Gastrocnemius medialis (tissue), 4 donors: Measurements from ENCODE around the gene POLR3A. TPM values are rescaled to one million over a fixed set of nuclear protein-coding genes. Genes with fewer than 3 reads are reported as not detected.
A peak's percentile ranks its signal among the peaks of the same experiment; 100 is the strongest.

Experiments
- ATAC-seq, 2 donors: fragments of 150-250 bp; one replicate each; pipeline ENCODE4 v1.9.1; 2016
- DNase-seq, 2 donors: peaks; one replicate each; pipeline ENCODE4 v3.0.0-alpha.2; 2019
- H3K27ac ChIP-seq, 4 donors: fragments of 200-600 bp; sonication (generic); 1 replicate in 1 of 4; 2 replicates in 3 of 4; pipeline ENCODE4 v1.5.1; 2016 to 2018; ENCODE audit warnings: mild to moderate bottlenecking in 2 of 4, moderate library complexity in 1 of 4
- H3K27me3 ChIP-seq, 3 donors: fragments of 200-600 bp; sonication (generic) in 2 of 3; 1 replicate in 1 of 3; 2 replicates in 2 of 3; pipeline versions ENCODE4 v1.5.1 to v1.6.0; 2016 to 2019; ENCODE audit warnings: mild to moderate bottlenecking in 1 of 3, moderate library complexity in 1 of 3
- H3K36me3 ChIP-seq, 2 donors: fragments of 200-600 bp; sonication (generic) in 1 of 2; one replicate each; pipeline ENCODE4 v1.5.1; 2017 to 2018
- H3K4me1 ChIP-seq, 2 donors: fragments of 200-600 bp; sonication (generic) in 1 of 2; one replicate each; pipeline ENCODE4 v1.5.1; 2016 to 2017; ENCODE audit warnings: mild to moderate bottlenecking in 2 of 2
- H3K4me3 ChIP-seq, 4 donors: fragments of 200-600 bp; sonication (generic) in 3 of 4; 1 replicate in 1 of 4; 2 replicates in 3 of 4; pipeline ENCODE4 v1.5.1; 2016 to 2019; ENCODE audit warnings: mild to moderate bottlenecking in 2 of 4
- H3K9me3 ChIP-seq, 3 donors: fragments of 200-600 bp; sonication (generic) in 2 of 3; 1 replicate in 1 of 3; 2 replicates in 2 of 3; pipeline ENCODE4 v1.5.1; 2016 to 2019
- POLR2A ChIP-seq, 2 donors: fragments of 450-650 bp; IDR thresholded peaks; one replicate each; pipeline ENCODE4 v1.6.1; 2017; ENCODE audit warnings: antibody characterized with exemption in 2 of 2, mild to moderate bottlenecking in 2 of 2, moderate library complexity in 2 of 2
- in situ Hi-C, 4 donors: fragments of 200-750 bp; cut with MboI; loops; one replicate each; pipeline versions ENCODE4 v1.15.0 to v1.8.0; 2017; ENCODE audit warnings: low sequenced_read_pairs in 4 of 4
- intact Hi-C: fragments of 100-400 bp; cut with DNase I; formaldehyde crosslinking; loops from one replicate; pipeline ENCODE4 v1.15.1; 2023; ENCODE audit warnings: low total_unique reads
- total RNA-seq, 4 donors: library from RNA; depleted of rRNA; stranded (reverse); fragments of >200 nt; gene quantifications; one replicate each; pipeline versions ENCODE4 v1.1.0 to v1.2.3, GENCODE V29; 2016
- TF ChIP-seq, protein P1 (sequence below), 5 experiments: fragments of 450-650 bp in 3 of 5; fragments of 200-600 bp in 2 of 5; sonication (generic) in 2 of 5; IDR thresholded peaks in 4 of 5; conservative IDR thresholded peaks in 1 of 5; 1 replicate in 4 of 5; 2 replicates in 1 of 5; pipeline ENCODE4 v1.5.1; 2016 to 2019; ENCODE audit warnings: antibody characterized with exemption in 5 of 5, mild to moderate bottlenecking in 3 of 5, moderate library complexity in 3 of 5

Gene POLR3A
- total RNA-seq, 4 donors from 2014 or later: 11.0 to 17.4 (median 15.5) TPM

DNA sequence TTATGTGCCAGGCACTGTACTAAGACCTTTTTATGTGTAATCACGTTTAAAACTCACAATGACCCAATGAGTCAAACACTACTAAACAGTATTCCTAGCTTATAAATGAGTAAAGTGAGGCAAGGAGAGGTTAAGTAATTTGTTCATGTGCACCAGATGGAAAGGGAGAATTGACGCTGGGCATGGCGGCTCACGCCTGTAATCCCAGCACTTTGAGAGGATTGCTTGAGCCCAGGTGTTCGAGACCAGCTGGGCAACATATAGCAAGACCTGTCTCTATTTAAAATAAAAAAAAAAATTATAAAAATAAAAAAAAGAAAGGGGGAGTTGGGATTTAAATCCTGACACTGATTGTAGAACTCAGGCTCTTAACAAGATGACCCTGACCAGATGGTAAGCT, 56.0 kb downstream of the POLR3A start:
- Histone ChIP-seq H3K4me1 (peaks cover 42 to 66% of the 10 kb centered on the region in 2 donors), H3K36me3 (peaks cover 0 to 13% of the 10 kb centered on the region in 2 donors), H3K9me3 (no peaks in the 10 kb centered on the region), H3K27me3 (no peaks in the 10 kb centered on the region), H3K27ac (peak overlapping the region; percentile 86 to 95 (median 90)), H3K4me3 (no peak overlapping the region)
- TF ChIP-seq, protein P1, sequence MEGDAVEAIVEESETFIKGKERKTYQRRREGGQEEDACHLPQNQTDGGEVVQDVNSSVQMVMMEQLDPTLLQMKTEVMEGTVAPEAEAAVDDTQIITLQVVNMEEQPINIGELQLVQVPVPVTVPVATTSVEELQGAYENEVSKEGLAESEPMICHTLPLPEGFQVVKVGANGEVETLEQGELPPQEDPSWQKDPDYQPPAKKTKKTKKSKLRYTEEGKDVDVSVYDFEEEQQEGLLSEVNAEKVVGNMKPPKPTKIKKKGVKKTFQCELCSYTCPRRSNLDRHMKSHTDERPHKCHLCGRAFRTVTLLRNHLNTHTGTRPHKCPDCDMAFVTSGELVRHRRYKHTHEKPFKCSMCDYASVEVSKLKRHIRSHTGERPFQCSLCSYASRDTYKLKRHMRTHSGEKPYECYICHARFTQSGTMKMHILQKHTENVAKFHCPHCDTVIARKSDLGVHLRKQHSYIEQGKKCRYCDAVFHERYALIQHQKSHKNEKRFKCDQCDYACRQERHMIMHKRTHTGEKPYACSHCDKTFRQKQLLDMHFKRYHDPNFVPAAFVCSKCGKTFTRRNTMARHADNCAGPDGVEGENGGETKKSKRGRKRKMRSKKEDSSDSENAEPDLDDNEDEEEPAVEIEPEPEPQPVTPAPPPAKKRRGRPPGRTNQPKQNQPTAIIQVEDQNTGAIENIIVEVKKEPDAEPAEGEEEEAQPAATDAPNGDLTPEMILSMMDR (IDR thresholded peaks at IDR 0.05 in 4 of 5, conservative IDR thresholded peaks at IDR 0.05 in 1 of 5): no peak
- TF ChIP-seq POLR2A (IDR thresholded peaks at IDR 0.05): no peak
- in situ Hi-C loops: no loop called here
- intact Hi-C loops: loop anchor here (2.0 to 5.0 kb wide), 2 partner anchors 46 to 1469 kb away; partner anchors contain the start of gene DLG5
- DNase-seq: no peak
- ATAC-seq: no peak

DNA sequence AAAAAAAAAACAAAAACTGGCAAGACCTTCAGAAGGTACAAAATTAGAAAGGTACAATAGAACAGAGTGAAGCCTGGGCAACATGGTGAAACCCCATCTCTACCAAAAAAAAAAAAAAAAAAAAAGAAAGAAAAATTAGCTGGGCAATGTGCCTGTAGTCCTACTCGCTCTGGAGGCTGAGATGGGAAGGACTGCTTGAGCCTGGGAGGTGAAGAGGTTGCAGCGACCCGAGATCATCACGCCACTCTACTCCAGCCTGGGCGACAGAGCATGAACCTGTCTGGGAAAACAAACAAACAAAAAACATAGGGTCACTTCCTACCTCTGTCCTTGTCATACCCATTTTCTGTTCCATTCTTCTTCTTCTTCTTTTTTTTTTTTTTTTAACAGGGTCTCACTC, 57.2 kb downstream of the POLR3A start:
- intact Hi-C loops (loop anchor here (2.0 to 5.0 kb wide), 2 partner anchors 45 to 1470 kb away; partner anchors contain the start of gene DLG5), in situ Hi-C loops (no loop called here)
- H3K4me1 ChIP-seq: peaks cover 31 to 56% of the 10 kb centered on the region in 2 donors
- TF ChIP-seq POLR2A (IDR thresholded peaks at IDR 0.05): no peak
- TF ChIP-seq, protein P1 (IDR thresholded peaks at IDR 0.05 in 4 of 5, conservative IDR thresholded peaks at IDR 0.05 in 1 of 5): no peak
- ATAC-seq: peak; percentile 13 to 16
- DNase-seq: no peak
- H3K27ac ChIP-seq: peak overlapping the region; percentile 86 to 95 (median 90)
- H3K27me3 ChIP-seq: no peaks in the 10 kb centered on the region
- H3K36me3 ChIP-seq: peaks cover 0 to 10% of the 10 kb centered on the region in 2 donors
- H3K4me3 ChIP-seq: no peak overlapping the region
- H3K9me3 ChIP-seq: no peaks in the 10 kb centered on the region

DNA sequence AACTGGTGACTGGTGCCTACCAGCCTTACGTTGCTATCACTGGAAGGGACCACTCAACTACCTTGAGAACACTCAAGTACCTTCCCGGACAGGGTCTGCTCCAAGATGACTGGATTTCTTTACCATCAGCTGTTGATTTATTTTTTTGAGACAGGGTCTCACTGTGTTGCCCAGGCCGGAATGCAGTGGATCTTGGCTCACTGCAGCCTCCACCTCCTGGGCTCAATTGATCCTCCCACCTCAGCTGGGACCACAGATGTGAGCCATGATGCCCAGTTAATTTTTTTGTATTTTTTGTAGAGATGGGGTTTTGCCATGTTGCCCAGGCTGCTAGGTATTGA, 57.5 kb downstream of the POLR3A start:
- DNase-seq (no peak), ATAC-seq (peak in 1 of 2 donors; percentile 8)
- Histone ChIP-seq H3K27me3 (no peaks in the 10 kb centered on the region), H3K4me1 (peaks cover 31 to 52% of the 10 kb centered on the region in 2 donors), H3K9me3 (no peaks in the 10 kb centered on the region), H3K36me3 (peaks cover 0 to 6% of the 10 kb centered on the region in 2 donors), H3K27ac (peak overlapping the region; percentile 86 to 95 (median 90)), H3K4me3 (peak overlapping the region in 1 of 4 donors; percentile 36)
- TF ChIP-seq POLR2A (IDR thresholded peaks at IDR 0.05): no peak
- TF ChIP-seq, protein P1 (IDR thresholded peaks at IDR 0.05 in 4 of 5, conservative IDR thresholded peaks at IDR 0.05 in 1 of 5): no peak
- in situ Hi-C loops: no loop called here
- intact Hi-C loops: loop anchor here (2.0 to 5.0 kb wide), 2 partner anchors 45 to 1471 kb away; partner anchors contain the start of gene DLG5

DNA sequence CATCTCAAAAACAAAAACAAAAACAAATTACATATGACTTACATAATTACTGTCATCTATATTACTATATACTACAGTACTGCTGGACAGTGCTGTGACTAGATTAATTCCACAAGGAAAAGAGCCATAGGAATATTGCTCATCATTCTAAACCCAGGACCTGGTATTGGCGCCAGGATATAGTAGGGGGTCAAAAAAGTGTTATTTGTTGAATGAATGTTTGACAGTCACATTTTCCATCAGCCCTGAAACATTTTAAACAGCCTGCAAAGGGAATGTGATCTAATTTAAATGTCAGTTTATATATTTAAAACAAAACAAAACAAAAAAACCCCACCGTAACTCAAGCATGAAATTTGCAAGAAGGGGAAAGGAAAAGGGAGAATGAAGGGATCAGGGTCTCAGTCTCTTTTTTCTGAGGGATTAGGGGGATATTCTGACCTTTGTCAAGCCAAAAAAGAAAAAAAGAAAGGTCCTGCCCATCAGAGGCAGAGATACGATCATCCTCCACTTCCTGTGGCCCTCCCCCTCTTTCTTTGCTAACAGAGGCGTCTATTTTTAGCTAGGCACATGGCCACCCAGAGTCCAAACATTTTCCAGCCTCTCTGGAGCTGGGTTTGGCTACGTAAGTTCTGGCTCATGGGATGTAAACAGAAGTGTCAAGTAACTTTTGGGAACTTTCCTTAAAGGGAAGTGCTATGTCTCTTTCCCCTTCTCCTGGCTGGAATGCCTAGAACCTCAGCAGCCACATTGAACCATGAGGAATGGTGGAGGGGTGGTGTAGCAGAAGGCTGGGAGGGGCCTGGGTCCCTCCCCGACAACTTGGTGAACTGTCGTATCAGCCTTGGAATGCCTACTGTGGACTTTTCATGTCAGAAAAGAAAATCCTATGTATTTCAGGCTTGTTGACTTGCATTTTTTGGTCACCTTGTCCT, 58.2 kb downstream of the POLR3A start:
- H3K27ac ChIP-seq: peak overlapping the region; percentile 86 to 95 (median 90)
- DNase-seq: peak; percentile 90 to 94
- in situ Hi-C loops (no loop called here), intact Hi-C loops (loop anchor here (5.0 kb wide), 1 partner anchor 1471 kb away; no protein-coding TSS in a partner anchor)
- TF ChIP-seq, protein P1 (IDR thresholded peaks at IDR 0.05 in 4 of 5, conservative IDR thresholded peaks at IDR 0.05 in 1 of 5): no peak
- peak in 1 of 2 donors; percentile 59 for TF ChIP-seq POLR2A (IDR thresholded peaks at IDR 0.05)
- no peaks in the 10 kb centered on the region for H3K9me3 ChIP-seq
- H3K4me3 ChIP-seq: peak overlapping the region; percentile 19 to 38 (median 32)
- no peaks in the 10 kb centered on the region for H3K36me3 ChIP-seq
- H3K4me1 ChIP-seq: peaks cover 31 to 52% of the 10 kb centered on the region in 2 donors
- peak; percentile 94 to 96 for ATAC-seq
- no peaks in the 10 kb centered on the region for H3K27me3 ChIP-seq
